WTC11 (cell line): ENCODE measurements around the gene IL17RD. TPM values are rescaled to one million over a fixed set of nuclear protein-coding genes. Genes with fewer than 3 reads are reported as not detected.

ENCODE experiments used
- ATAC-seq: fragments of 200-7000 bp; cut with Tn5 transposase; 2 replicates; pipeline ENCODE4 v1.10.0; 2021; ENCODE audit warnings: mild to moderate bottlenecking, moderate library complexity
- CTCF ChIA-PET: fragments of 300-600 bp; sonication (Branson Sonifier 250); formaldehyde crosslinking; loops from one replicate; lab custom pipeline; 2021; ENCODE audit warnings: antibody characterized with exemption; lab: Charles Lee
- POLR2A ChIA-PET: fragments of 350-600 bp; sonication (Branson Sonifier 250); formaldehyde crosslinking; loops from one replicate; lab custom pipeline; 2021; ENCODE audit warnings: antibody characterized with exemption; lab: Charles Lee
- DNase-seq: peaks from one replicate; pipeline ENCODE4 v3.0.0; 2021; ENCODE audit warnings: low spot score
- H3K27ac Mint-ChIP-seq: 2 replicates; pipeline ENCODE4 v1.8.0; 2021; ENCODE audit warnings: mixed read lengths
- H3K27me3 Mint-ChIP-seq: 2 replicates; pipeline ENCODE4 v1.8.0; 2021; ENCODE audit warnings: low read depth, mild to moderate bottlenecking, moderate library complexity, mixed read lengths
- H3K36me3 Mint-ChIP-seq: 2 replicates; pipeline ENCODE4 v1.8.0; 2021; ENCODE audit warnings: mixed read lengths
- H3K4me1 Mint-ChIP-seq: 2 replicates; pipeline ENCODE4 v1.8.0; 2022; ENCODE audit warnings: mixed read lengths
- H3K4me3 Mint-ChIP-seq: 2 replicates; pipeline ENCODE4 v1.8.0; 2021; ENCODE audit warnings: mild to moderate bottlenecking, moderate library complexity, mixed read lengths
- H3K9me3 Mint-ChIP-seq: 2 replicates; pipeline ENCODE4 v1.8.0; 2021; ENCODE audit warnings: mixed read lengths
- ELF4 ChIP-seq: sonication (generic); formaldehyde crosslinking; IDR thresholded peaks from 2 replicates; pipeline ENCODE4 v1.8.1; 2022; ENCODE audit warnings: low read depth, mild to moderate bottlenecking, moderate library complexity, missing genetic modification reagents
- EMX1 ChIP-seq: fragments of 250-450 bp; sonication (Bioruptor Pico); IDR thresholded peaks from 2 replicates; pipeline ENCODE4 v1.8.0; 2021; ENCODE audit warnings: mild to moderate bottlenecking
- FOXJ3 ChIP-seq: sonication (generic); formaldehyde crosslinking; IDR thresholded peaks from 2 replicates; pipeline ENCODE4 v1.9.0; 2021; ENCODE audit warnings: missing genetic modification reagents, mild to moderate bottlenecking, borderline replicate concordance
- IRF1 ChIP-seq: sonication (generic); formaldehyde crosslinking; IDR thresholded peaks from 2 replicates; pipeline ENCODE4 v1.8.0; 2023; ENCODE audit warnings: missing genetic modification reagents
- JAZF1 ChIP-seq: fragments of 250-450 bp; sonication (Bioruptor Pico); IDR thresholded peaks from 2 replicates; pipeline ENCODE4 v1.9.0; 2021; ENCODE audit warnings: moderate library complexity, mild to moderate bottlenecking, inconsistent platforms
- MLX ChIP-seq: sonication (generic); formaldehyde crosslinking; IDR thresholded peaks from 2 replicates; pipeline ENCODE4 v1.8.1; 2023; ENCODE audit warnings: mild to moderate bottlenecking, missing genetic modification reagents, moderate library complexity
- MXD4 ChIP-seq: fragments of 250-450 bp; sonication (Bioruptor Pico); IDR thresholded peaks from 2 replicates; pipeline ENCODE4 v1.8.0; 2021; ENCODE audit warnings: mild to moderate bottlenecking, moderate library complexity, borderline replicate concordance
- NFATC4 ChIP-seq: fragments of 250-450 bp; sonication (Bioruptor Pico); IDR thresholded peaks from 2 replicates; pipeline ENCODE4 v1.9.0; 2021; ENCODE audit warnings: mild to moderate bottlenecking
- NFYB ChIP-seq: sonication (generic); formaldehyde crosslinking; conservative IDR thresholded peaks from 2 replicates; pipeline ENCODE4 v1.8.0; 2022; ENCODE audit warnings: low read depth, missing genetic modification reagents
- OVOL2 ChIP-seq: fragments of 250-450 bp; sonication (Bioruptor Pico); IDR thresholded peaks from 2 replicates; pipeline ENCODE4 v1.9.0; 2021; ENCODE audit warnings: mild to moderate bottlenecking, borderline replicate concordance
- PRDM15 ChIP-seq: sonication (generic); formaldehyde crosslinking; IDR thresholded peaks from 2 replicates; pipeline ENCODE4 v1.8.0; 2022; ENCODE audit warnings: missing genetic modification reagents
- SOX15 ChIP-seq: fragments of 250-450 bp; sonication (Bioruptor Pico); IDR thresholded peaks from 2 replicates; pipeline ENCODE4 v1.9.0; 2021; ENCODE audit warnings: mild to moderate bottlenecking
- SP1 ChIP-seq: sonication (generic); formaldehyde crosslinking; conservative IDR thresholded peaks from 2 replicates; pipeline ENCODE4 v1.8.1; 2022; ENCODE audit warnings: missing genetic modification reagents
- TEAD4 ChIP-seq: sonication (generic); formaldehyde crosslinking; IDR thresholded peaks from 2 replicates; pipeline ENCODE4 v1.8.0; 2022; ENCODE audit warnings: mild to moderate bottlenecking, missing genetic modification reagents
- ZNF138 ChIP-seq: sonication (generic); formaldehyde crosslinking; conservative IDR thresholded peaks from 2 replicates; pipeline ENCODE4 v1.8.1; 2022; ENCODE audit warnings: mild to moderate bottlenecking, moderate library complexity, missing genetic modification reagents
- ZNF263 ChIP-seq: sonication (generic); formaldehyde crosslinking; IDR thresholded peaks from 2 replicates; pipeline ENCODE4 v1.8.1; 2022; ENCODE audit warnings: low read depth, mild to moderate bottlenecking, moderate library complexity, missing genetic modification reagents
- ZNF281 ChIP-seq: sonication (generic); formaldehyde crosslinking; IDR thresholded peaks from 2 replicates; pipeline ENCODE4 v1.8.0; 2023; ENCODE audit warnings: mild to moderate bottlenecking, missing genetic modification reagents
- ZNF671 ChIP-seq: fragments of 250-450 bp; sonication (Bioruptor Pico); IDR thresholded peaks from 2 replicates; pipeline ENCODE4 v1.8.0; 2021; ENCODE audit warnings: mild to moderate bottlenecking
- total RNA-seq: library from RNA; stranded (reverse); gene quantifications from 3 replicates; pipeline ENCODE4 v1.2.3, GENCODE V29; 2021
- TF ChIP-seq, protein P1 (sequence below): sonication (generic); formaldehyde crosslinking; IDR thresholded peaks from 2 replicates; pipeline ENCODE4 v1.8.1; 2023; ENCODE audit warnings: mild to moderate bottlenecking, moderate library complexity, missing genetic modification reagents

Gene IL17RD
- total RNA-seq, 1 experiment from 2014 or later, result 72.9 TPM

- no peaks in the 10 kb centered on the region for H3K9me3 Mint-ChIP-seq
- ChIA-PET CTCF (interaction anchor here (1.6 kb wide), 1 partner anchor 21 kb away, joined by 3 read pairs; the partner anchor contains the start of gene SPATA12), POLR2A (interaction anchor here (0.5 kb wide), 1 partner anchor 805 kb away, joined by 4 read pairs; no protein-coding TSS in a partner anchor)
- H3K36me3 Mint-ChIP-seq, result no peaks in the 10 kb centered on the region
- H3K4me1 Mint-ChIP-seq, result peaks cover 19% of the 10 kb centered on the region
- H3K27ac Mint-ChIP-seq, result no peak overlapping the region
- H3K27me3 Mint-ChIP-seq, result peaks cover 35% of the 10 kb centered on the region
- no peak for TF ChIP-seq ZNF263 (CRISPR knock-in tag)
- no peak for TF ChIP-seq IRF1 (CRISPR knock-in tag)
- TF ChIP-seq MLX (CRISPR knock-in tag), result no peak
- TF ChIP-seq SP1 (CRISPR knock-in tag), result no peak
- TF ChIP-seq FOXJ3 (CRISPR knock-in tag), result no peak
- no peak for TF ChIP-seq NFATC4 (CRISPR knock-in tag)
- TF ChIP-seq SOX15 (CRISPR knock-in tag), result no peak
- TF ChIP-seq NFYB (CRISPR knock-in tag), result no peak
- no peak for TF ChIP-seq ZNF671 (CRISPR knock-in tag)
- TF ChIP-seq OVOL2, result no peak
- no peak for TF ChIP-seq ZNF138 (CRISPR knock-in tag)
- TF ChIP-seq EMX1 (CRISPR knock-in tag), result no peak
- TF ChIP-seq TEAD4 (CRISPR knock-in tag), result no peak
- TF ChIP-seq, protein P1, sequence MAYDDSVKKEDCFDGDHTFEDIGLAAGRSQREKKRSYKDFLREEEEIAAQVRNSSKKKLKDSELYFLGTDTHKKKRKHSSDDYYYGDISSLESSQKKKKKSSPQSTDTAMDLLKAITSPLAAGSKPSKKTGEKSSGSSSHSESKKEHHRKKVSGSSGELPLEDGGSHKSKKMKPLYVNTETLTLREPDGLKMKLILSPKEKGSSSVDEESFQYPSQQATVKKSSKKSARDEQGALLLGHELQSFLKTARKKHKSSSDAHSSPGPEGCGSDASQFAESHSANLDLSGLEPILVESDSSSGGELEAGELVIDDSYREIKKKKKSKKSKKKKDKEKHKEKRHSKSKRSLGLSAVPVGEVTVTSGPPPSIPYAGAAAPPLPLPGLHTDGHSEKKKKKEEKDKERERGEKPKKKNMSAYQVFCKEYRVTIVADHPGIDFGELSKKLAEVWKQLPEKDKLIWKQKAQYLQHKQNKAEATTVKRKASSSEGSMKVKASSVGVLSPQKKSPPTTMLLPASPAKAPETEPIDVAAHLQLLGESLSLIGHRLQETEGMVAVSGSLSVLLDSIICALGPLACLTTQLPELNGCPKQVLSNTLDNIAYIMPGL, result no peak
- no peak for TF ChIP-seq JAZF1
- no peak for TF ChIP-seq ELF4 (CRISPR knock-in tag)
- TF ChIP-seq MXD4 (CRISPR knock-in tag), result no peak
- TF ChIP-seq ZNF281, result no peak
- ATAC-seq, result no peak
- H3K4me3 Mint-ChIP-seq, result no peak overlapping the region
- no peak for DNase-seq
These were observed 84.0 kb downstream of the IL17RD start for GRCh38 chr3:57081173-57081572.

GRCh38 chr3:57080171-57080570 lies 85.0 kb downstream of the IL17RD start:
- Mint-ChIP-seq H3K36me3 (no peaks in the 10 kb centered on the region), H3K4me1 (peaks cover 18% of the 10 kb centered on the region), H3K4me3 (peak overlapping the region; percentile 67), H3K27me3 (peaks cover 35% of the 10 kb centered on the region), H3K27ac (no peak overlapping the region), H3K9me3 (no peaks in the 10 kb centered on the region)
- ChIA-PET CTCF (interaction anchor here (0.5 to 1.6 kb wide), 7 partner anchors 9 to 671 kb away, joined by 3 to 4 read pairs (median 3); partner anchors contain the start of gene SPATA12), POLR2A (no interaction called here)
- DNase-seq (no peak), ATAC-seq (no peak)
- TF ChIP-seq PRDM15, result no peak
